IMR-90 (cell line): Measurements from ENCODE around the gene FTO. TPM values are rescaled to one million over a fixed set of nuclear protein-coding genes. Genes with fewer than 3 reads are reported as not detected.

Experiments
- ATAC-seq: fragments of 200-7000 bp; cut with Tn5 transposase; 2 replicates; pipeline ENCODE4 v1.9.1; 2020; ENCODE audit warnings: low read depth, mild to moderate bottlenecking, moderate library complexity
- BruUV-seq: library from RNA; stranded (reverse); fragments of 400-500 nt; replicated peaks from 2 replicates; lab custom pipeline; 2021; lab: Mats Ljungman, UMichigan
- CTCF ChIA-PET: fragments of 300-600 bp; formaldehyde crosslinking; extraction: SDS; loops from one replicate; lab custom pipeline; 2021; ENCODE audit warnings: antibody characterized with exemption; lab: Yijun Ruan, JAX
- POLR2A ChIA-PET: fragments of 300-600 bp; sonication (Branson Sonifier 250); formaldehyde crosslinking; loops from one replicate; lab custom pipeline; 2022; ENCODE audit warnings: antibody characterized with exemption; ENCODE audit not compliant: unreplicated experiment; lab: Charles Lee
- DNase-seq: peaks from one replicate; pipeline ENCODE4 v3.0.0; 2013
- H2AFZ ChIP-seq: replicated peaks from 2 replicates; pipeline ENCODE3; 2013; ENCODE audit warnings: low read length, mild to moderate bottlenecking; ENCODE audit not compliant: poor library complexity
- H2AK5ac ChIP-seq: 2 replicates; pipeline ENCODE4 v1.6.1; 2013; ENCODE audit warnings: low read depth, low read length, inconsistent platforms
- H2AK9ac ChIP-seq: replicated peaks from 2 replicates; pipeline ENCODE3; 2013; ENCODE audit warnings: mild to moderate bottlenecking, low read depth, low read length, moderate library complexity; ENCODE audit not compliant: poor library complexity
- H2BK120ac ChIP-seq: 2 replicates; pipeline ENCODE4 v1.6.1; 2013; ENCODE audit warnings: low read depth, low read length, inconsistent platforms
- H2BK15ac ChIP-seq: 3 replicates; pipeline ENCODE4 v1.6.1; 2013; ENCODE audit warnings: low read depth, low read length, inconsistent platforms
- H2BK20ac ChIP-seq: 2 replicates; pipeline ENCODE4 v1.6.1; 2013; ENCODE audit warnings: low read depth, mild to moderate bottlenecking, inconsistent platforms, low read length, moderate library complexity
- H2BK5ac ChIP-seq: 2 replicates; pipeline ENCODE4 v1.6.1; 2013; ENCODE audit warnings: mild to moderate bottlenecking, low read depth, low read length, inconsistent platforms; ENCODE audit not compliant: poor library complexity, severe bottlenecking
- H3K14ac ChIP-seq: replicated peaks from 2 replicates; pipeline ENCODE4 v1.6.1; 2013; ENCODE audit warnings: low read depth, low read length, inconsistent platforms
- H3K18ac ChIP-seq: 2 replicates; pipeline ENCODE4 v1.6.1; 2013; ENCODE audit warnings: low read depth, low read length, control low read depth
- H3K23ac ChIP-seq: 2 replicates; pipeline ENCODE4 v1.6.1; 2013; ENCODE audit warnings: low read depth, low read length, inconsistent platforms
- H3K27ac ChIP-seq: 2 replicates; pipeline ENCODE4 v1.5.1; 2013; ENCODE audit warnings: mild to moderate bottlenecking, control low read depth, low read length; ENCODE audit not compliant: insufficient read depth
- H3K27me3 ChIP-seq: 2 replicates; pipeline ENCODE4 v1.6.1; 2013; ENCODE audit warnings: low read length; ENCODE audit not compliant: control insufficient read depth, insufficient read depth
- H3K36me3 ChIP-seq: 2 replicates; pipeline ENCODE4 v1.6.1; 2013; ENCODE audit warnings: low read length, mixed read lengths; ENCODE audit not compliant: control insufficient read depth, insufficient read depth
- H3K4ac ChIP-seq: 2 replicates; pipeline ENCODE4 v1.6.1; 2013; ENCODE audit warnings: low read depth, low read length, inconsistent platforms
- H3K4me1 ChIP-seq: 2 replicates; pipeline ENCODE4 v1.6.1; 2013; ENCODE audit warnings: low read length, mixed read lengths; ENCODE audit not compliant: control insufficient read depth, insufficient read depth
- H3K4me2 ChIP-seq: 2 replicates; pipeline ENCODE4 v1.6.1; 2013; ENCODE audit warnings: low read depth, mild to moderate bottlenecking, control low read depth, low read length, moderate library complexity
- H3K4me3 ChIP-seq: 2 replicates; pipeline ENCODE4 v1.5.1; 2013; ENCODE audit warnings: low read depth, mild to moderate bottlenecking, control low read depth, low read length, moderate library complexity; ENCODE audit not compliant: insufficient read depth
- H3K56ac ChIP-seq: 2 replicates; pipeline ENCODE4 v1.6.1; 2013; ENCODE audit warnings: low read length, inconsistent platforms; ENCODE audit not compliant: insufficient read depth; ENCODE audit errors: extremely low read depth
- H3K79me1 ChIP-seq, 2 experiments: 2 replicates each; pipeline ENCODE4 v1.6.1; 2013; ENCODE audit warnings: low read length in 2 of 2, inconsistent platforms in 1 of 2, low read depth in 1 of 2
- H3K9ac ChIP-seq: 2 replicates; pipeline ENCODE4 v1.6.1; 2013; ENCODE audit warnings: low read depth, low read length, control low read depth
- H3K9me1 ChIP-seq: 2 replicates; pipeline ENCODE4 v1.6.1; 2013; ENCODE audit warnings: low read length, inconsistent platforms; ENCODE audit not compliant: insufficient read depth
- H3K9me3 ChIP-seq: 2 replicates; pipeline ENCODE4 v1.6.1; 2013; ENCODE audit warnings: low read length; ENCODE audit not compliant: control insufficient read depth, insufficient read depth
- H4K20me1 ChIP-seq: 2 replicates; pipeline ENCODE4 v1.6.1; 2013; ENCODE audit warnings: low read length, inconsistent platforms; ENCODE audit not compliant: insufficient read depth
- H4K5ac ChIP-seq: 2 replicates; pipeline ENCODE4 v1.6.1; 2013; ENCODE audit warnings: mild to moderate bottlenecking, low read depth, low read length, control low read depth
- H4K8ac ChIP-seq, 2 experiments: 2 replicates each; pipeline ENCODE4 v1.6.1; 2013; ENCODE audit warnings: low read depth in 2 of 2, low read length in 2 of 2, control low read depth in 1 of 2, inconsistent platforms in 1 of 2
- H4K91ac ChIP-seq: 2 replicates; pipeline ENCODE4 v1.6.1; 2013; ENCODE audit warnings: low read depth, low read length, inconsistent platforms; ENCODE audit not compliant: insufficient read depth
- BHLHE40 ChIP-seq: fragments of 150-350 bp; IDR thresholded peaks from 2 replicates; pipeline ENCODE4 v1.6.1; 2016; ENCODE audit warnings: mild to moderate bottlenecking, low read depth, low read length
- CHD1 ChIP-seq: IDR thresholded peaks from 2 replicates; pipeline ENCODE4 v1.6.1; 2012; ENCODE audit warnings: low read depth, low read length, improper control_type of control experiment
- FOS ChIP-seq: fragments of 150-350 bp; IDR thresholded peaks from 2 replicates; pipeline ENCODE4 v1.6.1; 2016; ENCODE audit warnings: low read depth, low read length
- MAFK ChIP-seq: IDR thresholded peaks from 2 replicates; pipeline ENCODE4 v1.6.1; 2012; ENCODE audit warnings: low read depth, low read length, improper control_type of control experiment
- MAZ ChIP-seq: IDR thresholded peaks from 2 replicates; pipeline ENCODE4 v1.6.1; 2012; ENCODE audit warnings: low read depth, mild to moderate bottlenecking, low read length, improper control_type of control experiment, moderate library complexity, borderline replicate concordance
- NFE2L2 ChIP-seq: fragments of 150-350 bp; IDR thresholded peaks from 2 replicates; pipeline ENCODE4 v1.6.1; 2016; ENCODE audit warnings: low read depth, mild to moderate bottlenecking, low read length
- POLR2A ChIP-seq: IDR thresholded peaks from 2 replicates; pipeline ENCODE4 v1.6.1; 2012; ENCODE audit warnings: mild to moderate bottlenecking, low read depth, low read length
- RAD21 ChIP-seq: IDR thresholded peaks from 2 replicates; pipeline ENCODE4 v1.6.1; 2012; ENCODE audit warnings: low read length, improper control_type of control experiment
- RCOR1 ChIP-seq: IDR thresholded peaks from 2 replicates; pipeline ENCODE4 v1.6.1; 2012; ENCODE audit warnings: mild to moderate bottlenecking, low read length, improper control_type of control experiment; ENCODE audit not compliant: insufficient replicate concordance
- SMC3 ChIP-seq: fragments of 150-350 bp; IDR thresholded peaks from 2 replicates; pipeline ENCODE4 v1.6.1; 2016; ENCODE audit warnings: low read depth, mild to moderate bottlenecking, antibody characterized with exemption, low read length, moderate library complexity
- WGBS, 2 experiments: methylation state at CpG; one replicate each; pipeline versions ENCODE4 v1.1.5 to v1.1.7; 2013; ENCODE audit warnings: missing lambda C conversion rate in 2 of 2; ENCODE audit not compliant: insufficient read length in 1 of 2; ENCODE audit errors: extremely low coverage in 2 of 2; 5-methylcytosine and 5-hydroxymethylcytosine counted together
- dilution Hi-C: fragments of 300-500 bp; cut with HindIII; formaldehyde crosslinking; loops from one replicate; pipeline ENCODE4 v1.14.3; 2018; ENCODE audit warnings: low sequenced_read_pairs; ENCODE audit not compliant: unreplicated experiment
- in situ Hi-C: fragments of 300-500 bp; cut with MboI; formaldehyde crosslinking; loops from 3 replicates; pipeline ENCODE4 v1.14.3; 2019; ENCODE audit warnings: low sequenced_read_pairs, inconsistent platforms, mixed read lengths
- intact Hi-C: fragments of 100-400 bp; cut with micrococcal nuclease; formaldehyde crosslinking; loops from 2 replicates; pipeline ENCODE4 v1.10.0; 2022
- polyA plus RNA-seq, 3 experiments: library from polyadenylated mRNA; depleted of rRNA; stranded (reverse); fragments of >200 nt; gene quantifications; 2 replicates each; pipeline ENCODE4 v1.2.3, GENCODE V29; 2012; ENCODE audit warnings: low replicate concordance in 1 of 3
- total RNA-seq: library from RNA; depleted of rRNA; stranded (reverse); fragments of >200 nt; gene quantifications from 2 replicates; pipeline ENCODE4 v1.2.3, GENCODE V29; 2012
- TF ChIP-seq, protein P1 (sequence below): conservative IDR thresholded peaks from 2 replicates; pipeline ENCODE4 v1.5.1; 2012; ENCODE audit warnings: mild to moderate bottlenecking, low read depth, low read length, improper control_type of control experiment
- TF ChIP-seq, protein P2 (sequence below): fragments of 150-350 bp; IDR thresholded peaks from 2 replicates; pipeline ENCODE4 v1.6.1; 2017; ENCODE audit warnings: mild to moderate bottlenecking, antibody characterized with exemption, low read length, low read depth
- TF ChIP-seq, protein P3 (sequence below): fragments of 150-350 bp; IDR thresholded peaks from 2 replicates; pipeline ENCODE4 v1.6.1; 2016; ENCODE audit warnings: low read depth, mild to moderate bottlenecking, low read length, moderate library complexity, borderline replicate concordance

Gene FTO
- total and polyA plus RNA-seq, 2 of the 4 experiments (the other 2 are of a cell fraction): 70.3 to 132 TPM

DNA sequence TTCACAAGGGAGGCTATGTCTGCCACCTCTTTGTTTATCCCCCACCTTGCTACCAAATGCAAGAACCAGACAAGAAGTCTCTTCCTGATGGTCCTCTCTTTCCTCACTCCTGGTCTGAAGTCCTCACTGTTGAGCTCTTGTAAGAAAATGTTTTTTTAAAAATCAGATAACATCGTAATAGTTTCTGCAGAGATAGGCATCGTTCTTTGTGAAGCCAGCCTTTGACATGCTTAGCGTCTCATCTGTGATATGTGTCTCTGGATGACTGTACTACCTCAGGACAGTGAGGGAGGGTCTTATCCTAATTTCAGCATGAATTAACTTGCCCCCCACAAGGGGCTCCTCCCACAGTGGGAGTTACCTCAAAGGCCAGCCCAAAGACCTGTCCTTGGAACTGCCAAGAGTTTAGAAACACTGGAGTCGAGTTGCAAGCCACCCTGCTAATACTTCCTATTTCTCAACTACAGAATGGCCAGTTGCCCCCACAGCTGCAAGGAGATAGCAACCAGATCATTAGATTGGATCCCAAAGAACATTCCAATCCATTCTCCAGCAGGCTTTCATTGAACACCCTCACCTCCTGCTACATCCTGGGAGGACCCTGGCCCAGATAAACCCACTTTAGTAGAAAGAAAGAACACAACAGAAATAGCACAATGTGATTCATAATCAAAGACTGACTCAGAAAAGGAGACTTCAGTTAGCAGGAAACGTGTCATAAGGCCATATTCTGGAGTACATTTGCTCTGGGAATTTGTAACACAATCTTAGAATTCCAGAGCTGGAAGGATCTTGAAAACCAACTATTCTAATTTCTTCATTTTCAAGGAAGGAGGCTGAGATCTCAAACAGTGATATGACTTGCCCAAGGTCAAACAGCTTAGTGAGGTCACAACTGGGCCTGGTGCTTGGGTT, 431.7 kb downstream of the FTO start:
- no TSS peak for BruUV-seq
- Histone ChIP-seq H3K36me3 (no peaks in the 10 kb centered on the region), H3K27me3 (peaks cover 5% of the 10 kb centered on the region; the same call in 1 of the 2 replicates), H3K14ac (peak overlapping the region; percentile 61), H2AK5ac (no peak overlapping the region), H3K4ac (no peak overlapping the region), H3K18ac (no peak overlapping the region), H3K56ac (no peak overlapping the region), H2BK15ac (no peak overlapping the region), H2AK9ac (no peak overlapping the region), H3K9me3 (no peaks in the 10 kb centered on the region; the same call in 1 of the 2 replicates), H3K27ac (no peak overlapping the region), H4K8ac (0 out of 4 replicates have a peak overlapping the region, but pooled peaks of 1 of the 2 experiments have one; percentile 58), H4K91ac (no peak overlapping the region), H2BK120ac (no peak overlapping the region), H3K9ac (no peak overlapping the region; the same call in 1 of the 2 replicates), H2BK5ac (peak overlapping the region; percentile 79), H3K9me1 (peaks cover 3% of the 10 kb centered on the region; the same call in 1 of the 2 replicates), H3K79me1 (no peaks in the 10 kb centered on the region), H2BK20ac (no peak overlapping the region), H4K5ac (peak overlapping the region; percentile 32; the same call in 1 of the 2 replicates), H3K23ac (no peak overlapping the region; the same call in 1 of the 2 replicates), H4K20me1 (no peaks in the 10 kb centered on the region), H3K4me1 (peaks cover 6% of the 10 kb centered on the region; the same call in 1 of the 2 replicates), H2AFZ (peak overlapping the region; percentile 56), H3K4me3 (no peak overlapping the region), H3K4me2 (peak overlapping the region; percentile 29; the same call in 1 of the 2 replicates)
- POLR2A ChIA-PET: no interaction called here
- dilution Hi-C loops (no loop called here), in situ Hi-C loops (no loop called here), intact Hi-C loops (no loop called here)
- WGBS, 2 experiments: 100% methylated on average over 1 of the region's 5 CpGs; no CpG with 5 or more reads in 1 of the 2 experiments
- DNase-seq (peak; percentile 68), ATAC-seq (peak; percentile 49; the same call in 1 of the 2 replicates)
- CTCF ChIA-PET: no interaction called here
- TF ChIP-seq MAFK (no peak), POLR2A (no peak), MAZ (no peak), BHLHE40 (no peak), SMC3 (no peak), FOS (no peak), NFE2L2 (no peak), RAD21 (no peak), RCOR1 (no peak), CHD1 (no peak)
- TF ChIP-seq, protein P1, sequence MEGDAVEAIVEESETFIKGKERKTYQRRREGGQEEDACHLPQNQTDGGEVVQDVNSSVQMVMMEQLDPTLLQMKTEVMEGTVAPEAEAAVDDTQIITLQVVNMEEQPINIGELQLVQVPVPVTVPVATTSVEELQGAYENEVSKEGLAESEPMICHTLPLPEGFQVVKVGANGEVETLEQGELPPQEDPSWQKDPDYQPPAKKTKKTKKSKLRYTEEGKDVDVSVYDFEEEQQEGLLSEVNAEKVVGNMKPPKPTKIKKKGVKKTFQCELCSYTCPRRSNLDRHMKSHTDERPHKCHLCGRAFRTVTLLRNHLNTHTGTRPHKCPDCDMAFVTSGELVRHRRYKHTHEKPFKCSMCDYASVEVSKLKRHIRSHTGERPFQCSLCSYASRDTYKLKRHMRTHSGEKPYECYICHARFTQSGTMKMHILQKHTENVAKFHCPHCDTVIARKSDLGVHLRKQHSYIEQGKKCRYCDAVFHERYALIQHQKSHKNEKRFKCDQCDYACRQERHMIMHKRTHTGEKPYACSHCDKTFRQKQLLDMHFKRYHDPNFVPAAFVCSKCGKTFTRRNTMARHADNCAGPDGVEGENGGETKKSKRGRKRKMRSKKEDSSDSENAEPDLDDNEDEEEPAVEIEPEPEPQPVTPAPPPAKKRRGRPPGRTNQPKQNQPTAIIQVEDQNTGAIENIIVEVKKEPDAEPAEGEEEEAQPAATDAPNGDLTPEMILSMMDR: no peak
- TF ChIP-seq, protein P2, sequence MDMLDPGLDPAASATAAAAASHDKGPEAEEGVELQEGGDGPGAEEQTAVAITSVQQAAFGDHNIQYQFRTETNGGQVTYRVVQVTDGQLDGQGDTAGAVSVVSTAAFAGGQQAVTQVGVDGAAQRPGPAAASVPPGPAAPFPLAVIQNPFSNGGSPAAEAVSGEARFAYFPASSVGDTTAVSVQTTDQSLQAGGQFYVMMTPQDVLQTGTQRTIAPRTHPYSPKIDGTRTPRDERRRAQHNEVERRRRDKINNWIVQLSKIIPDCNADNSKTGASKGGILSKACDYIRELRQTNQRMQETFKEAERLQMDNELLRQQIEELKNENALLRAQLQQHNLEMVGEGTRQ: no peak
- TF ChIP-seq, protein P3, sequence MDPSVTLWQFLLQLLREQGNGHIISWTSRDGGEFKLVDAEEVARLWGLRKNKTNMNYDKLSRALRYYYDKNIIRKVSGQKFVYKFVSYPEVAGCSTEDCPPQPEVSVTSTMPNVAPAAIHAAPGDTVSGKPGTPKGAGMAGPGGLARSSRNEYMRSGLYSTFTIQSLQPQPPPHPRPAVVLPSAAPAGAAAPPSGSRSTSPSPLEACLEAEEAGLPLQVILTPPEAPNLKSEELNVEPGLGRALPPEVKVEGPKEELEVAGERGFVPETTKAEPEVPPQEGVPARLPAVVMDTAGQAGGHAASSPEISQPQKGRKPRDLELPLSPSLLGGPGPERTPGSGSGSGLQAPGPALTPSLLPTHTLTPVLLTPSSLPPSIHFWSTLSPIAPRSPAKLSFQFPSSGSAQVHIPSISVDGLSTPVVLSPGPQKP: no peak
